CD4-positive, CD25-positive, alpha-beta regulatory T cell (primary cell): Measurements from ENCODE around the gene CREB3L2. TPM values are rescaled to one million over a fixed set of nuclear protein-coding genes. Genes with fewer than 3 reads are reported as not detected.

Source experiments
- ATAC-seq, 2 donors: fragments of 150-1000 bp; cut with Tn5 transposase; one replicate each; pipeline ENCODE4 v1.10.0; 2021; ENCODE audit warnings: low read depth in 2 of 2, moderate number of reproducible peaks in 2 of 2, moderate library complexity in 1 of 2
- DNase-seq, 3 donors: peaks; one replicate each; pipeline versions ENCODE4 v3.0.0 to v3.0.0-alpha.2; 2012 to 2022; ENCODE audit warnings: mixed read lengths in 1 of 3
- H3K27ac ChIP-seq: one replicate; pipeline ENCODE4 v1.7.0; 2013; ENCODE audit warnings: mild to moderate bottlenecking, low read length; ENCODE audit not compliant: insufficient read depth, poor library complexity, severe bottlenecking
- H3K27me3 ChIP-seq: one replicate; pipeline ENCODE4 v1.7.0; 2013; ENCODE audit warnings: low read length; ENCODE audit not compliant: control insufficient read depth, insufficient read depth
- H3K36me3 ChIP-seq: one replicate; pipeline ENCODE4 v1.7.0; 2013; ENCODE audit warnings: mild to moderate bottlenecking, low read length, moderate library complexity; ENCODE audit not compliant: control insufficient read depth, insufficient read depth
- H3K4me1 ChIP-seq: 2 replicates; pipeline ENCODE4 v1.7.0; 2013; ENCODE audit warnings: mild to moderate bottlenecking, low read length; ENCODE audit not compliant: insufficient read depth, control insufficient read depth, poor library complexity, severe bottlenecking
- H3K4me3 ChIP-seq: one replicate; pipeline ENCODE4 v1.7.0; 2013; ENCODE audit warnings: low read depth, mild to moderate bottlenecking, low read length, moderate library complexity
- H3K9me3 ChIP-seq, 2 experiments: 1 replicate in 1 of 2; 2 replicates in 1 of 2; pipeline ENCODE4 v1.7.0; 2013; ENCODE audit warnings: low read length in 2 of 2, mild to moderate bottlenecking in 1 of 2, moderate library complexity in 1 of 2; ENCODE audit not compliant: control insufficient read depth in 2 of 2
- H3K27ac Mint-ChIP-seq, 3 donors: one replicate each; pipeline ENCODE4 v1.8.0; 2020 to 2022; ENCODE audit warnings: mild to moderate bottlenecking in 3 of 3, mixed read lengths in 3 of 3, moderate library complexity in 2 of 3
- H3K27me3 Mint-ChIP-seq: one replicate; pipeline ENCODE4 v1.8.0; 2022; ENCODE audit warnings: mild to moderate bottlenecking, mixed read lengths
- H3K36me3 Mint-ChIP-seq: one replicate; pipeline ENCODE4 v1.8.0; 2020; ENCODE audit warnings: mixed read lengths
- H3K4me1 Mint-ChIP-seq, 4 donors: one replicate each; pipeline ENCODE4 v1.8.0; 2020 to 2022; ENCODE audit warnings: mixed read lengths in 4 of 4, mild to moderate bottlenecking in 1 of 4
- H3K4me3 Mint-ChIP-seq, 4 donors: one replicate each; pipeline ENCODE4 v1.8.0; 2020 to 2022; ENCODE audit warnings: mild to moderate bottlenecking in 4 of 4, mixed read lengths in 4 of 4, moderate library complexity in 3 of 4
- H3K9me3 Mint-ChIP-seq, 7 donors: one replicate each; pipeline ENCODE4 v1.8.0; 2020 to 2022; ENCODE audit warnings: mixed read lengths in 7 of 7, mild to moderate bottlenecking in 3 of 7, moderate library complexity in 2 of 7
- polyA plus RNA-seq, 4 donors: library from polyadenylated mRNA; unstranded; fragments of 300-500 nt; fragmentation: Illumina TruSeq; gene quantifications; one replicate each; pipeline ENCODE4 v1.2.3, GENCODE V29; 2021
- total RNA-seq: library from RNA; stranded (reverse); gene quantifications from one replicate; pipeline ENCODE4 v1.2.3, GENCODE V29; 2022

Gene CREB3L2
- total and polyA plus RNA-seq, 5 donors from 2014 or later = 12.0 to 27.3 (median 15.9) TPM

GRCh38 chr7:137961200-137962177 lies 40.4 kb downstream of the CREB3L2 start:
- Histone ChIP-seq H3K27me3 (no peaks in the 10 kb centered on the region), H3K36me3 (peaks cover 2% of the 10 kb centered on the region), H3K4me3 (no peak overlapping the region), H3K27ac (no peak overlapping the region), H3K4me1 (no peaks in the 10 kb centered on the region), H3K9me3 (no peaks in the 10 kb centered on the region)
- DNase-seq (no peak), ATAC-seq (no peak)
- Mint-ChIP-seq H3K4me3 (no peak overlapping the region), H3K4me1 (peaks cover 7 to 26% (median 15%) of the 10 kb centered on the region in 4 donors), H3K9me3 (no peaks in the 10 kb centered on the region), H3K36me3 (peaks cover 22% of the 10 kb centered on the region), H3K27ac (peak overlapping the region; percentile 37 to 59 (median 39)), H3K27me3 (no peaks in the 10 kb centered on the region)

DNA sequence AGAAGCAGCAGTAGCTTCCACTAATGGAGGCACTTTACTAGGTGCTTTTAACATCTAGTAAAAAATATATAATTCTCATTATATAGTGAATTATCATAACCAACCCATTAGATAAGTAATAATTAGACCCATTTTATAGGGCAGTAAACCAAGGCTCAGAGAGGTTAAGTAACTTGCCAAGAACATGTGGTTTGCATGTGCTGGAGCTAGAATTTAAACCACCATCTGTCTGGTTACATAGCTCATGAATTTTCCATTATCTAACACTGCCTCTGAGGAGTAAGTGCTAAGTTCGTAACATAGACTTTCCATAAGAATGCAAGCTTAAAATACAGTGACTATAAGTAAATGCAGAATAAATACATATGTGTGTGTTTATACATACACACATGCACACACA lies 41.9 kb downstream of the CREB3L2 start:
- ATAC-seq = no peak
- no peaks in the 10 kb centered on the region for H3K9me3 Mint-ChIP-seq
- H3K4me1 Mint-ChIP-seq = peaks cover 0 to 18% (median 11%) of the 10 kb centered on the region in 4 donors
- no peaks in the 10 kb centered on the region for H3K27me3 Mint-ChIP-seq
- H3K27ac Mint-ChIP-seq = no peak overlapping the region
- DNase-seq = no peak
- peaks cover 2% of the 10 kb centered on the region for H3K36me3 ChIP-seq
- no peak overlapping the region for H3K27ac ChIP-seq
- H3K9me3 ChIP-seq = no peaks in the 10 kb centered on the region
- no peaks in the 10 kb centered on the region for H3K27me3 ChIP-seq
- no peak overlapping the region for H3K4me3 Mint-ChIP-seq
- H3K4me3 ChIP-seq = no peak overlapping the region
- H3K36me3 Mint-ChIP-seq = peaks cover 26% of the 10 kb centered on the region
- H3K4me1 ChIP-seq = no peaks in the 10 kb centered on the region

DNA sequence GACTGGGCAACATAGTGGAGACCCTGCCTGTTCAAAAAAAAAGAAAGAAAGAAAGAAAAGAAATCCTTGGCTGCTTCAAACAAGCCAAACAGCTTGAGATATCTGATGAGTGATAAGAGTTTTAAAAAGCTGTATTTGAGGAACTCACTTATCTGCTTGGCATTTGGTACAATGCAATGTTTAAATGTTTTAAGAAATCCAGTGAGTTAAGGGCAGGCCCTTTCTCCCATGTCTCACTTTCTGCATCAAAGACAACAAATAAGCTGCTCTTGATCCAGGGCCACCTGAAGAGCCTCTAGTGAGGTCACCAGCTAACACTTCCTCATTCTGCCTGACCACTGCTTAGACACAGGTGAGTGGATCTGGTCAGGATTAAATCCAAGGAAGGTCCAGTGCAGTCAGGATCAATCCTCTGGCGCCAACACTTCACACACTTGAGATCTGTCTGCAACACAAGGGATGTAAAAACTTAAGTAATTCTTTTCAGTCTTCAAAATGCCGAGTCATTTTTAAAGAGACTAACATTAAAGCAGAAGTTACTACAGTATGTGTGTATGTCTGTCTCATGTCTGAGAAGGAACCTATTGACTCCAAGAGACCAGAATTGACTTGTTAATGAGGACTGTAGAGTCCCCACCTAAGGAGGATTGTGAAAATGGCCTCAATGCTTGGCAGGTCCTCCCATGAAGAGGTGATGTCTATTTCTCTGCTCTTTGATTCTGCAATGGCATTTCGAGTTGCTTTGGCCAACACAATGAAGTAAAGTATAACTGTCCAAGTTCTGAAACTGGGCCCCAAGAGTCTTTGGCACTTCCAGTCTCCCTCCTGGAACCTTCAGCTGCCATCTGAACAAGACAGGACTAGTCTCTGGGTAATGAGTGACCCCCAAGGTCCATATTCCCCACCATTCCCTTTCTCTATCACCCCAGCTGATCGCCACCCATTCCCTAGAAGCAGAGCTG lies 43.1 kb downstream of the CREB3L2 start:
- ATAC-seq = no peak
- no peaks in the 10 kb centered on the region for H3K9me3 ChIP-seq
- Mint-ChIP-seq H3K4me3 (no peak overlapping the region), H3K4me1 (peaks cover 7 to 23% (median 14%) of the 10 kb centered on the region in 4 donors), H3K27ac (no peak overlapping the region), H3K9me3 (no peaks in the 10 kb centered on the region), H3K27me3 (no peaks in the 10 kb centered on the region), H3K36me3 (peaks cover 30% of the 10 kb centered on the region)
- H3K27ac ChIP-seq = no peak overlapping the region
- peaks cover 2% of the 10 kb centered on the region for H3K36me3 ChIP-seq
- no peaks in the 10 kb centered on the region for H3K27me3 ChIP-seq
- DNase-seq = no peak
- H3K4me3 ChIP-seq = no peak overlapping the region
- no peaks in the 10 kb centered on the region for H3K4me1 ChIP-seq

- no peak for ATAC-seq
- Mint-ChIP-seq H3K9me3 (no peaks in the 10 kb centered on the region), H3K36me3 (peaks cover 33% of the 10 kb centered on the region), H3K4me3 (no peak overlapping the region), H3K27me3 (no peaks in the 10 kb centered on the region), H3K27ac (no peak overlapping the region), H3K4me1 (peaks cover 9 to 28% (median 17%) of the 10 kb centered on the region in 4 donors)
- Histone ChIP-seq H3K9me3 (no peaks in the 10 kb centered on the region), H3K27ac (no peak overlapping the region), H3K4me1 (no peaks in the 10 kb centered on the region), H3K36me3 (peaks cover 2% of the 10 kb centered on the region), H3K27me3 (no peaks in the 10 kb centered on the region), H3K4me3 (no peak overlapping the region)
- DNase-seq = no peak
Measured at GRCh38 chr7:137957887-137958286, 44.0 kb downstream of the CREB3L2 start.

GRCh38 chr7:137956591-137956990 lies 45.3 kb downstream of the CREB3L2 start:
- H3K27me3 Mint-ChIP-seq = no peaks in the 10 kb centered on the region
- H3K9me3 Mint-ChIP-seq = no peaks in the 10 kb centered on the region
- H3K27me3 ChIP-seq = no peaks in the 10 kb centered on the region
- no peak for DNase-seq
- H3K36me3 Mint-ChIP-seq = peaks cover 33% of the 10 kb centered on the region
- H3K4me3 ChIP-seq = no peak overlapping the region
- H3K27ac ChIP-seq = no peak overlapping the region
- H3K4me1 Mint-ChIP-seq = peaks cover 9 to 23% (median 14%) of the 10 kb centered on the region in 4 donors
- no peak for ATAC-seq
- H3K4me3 Mint-ChIP-seq = no peak overlapping the region
- no peaks in the 10 kb centered on the region for H3K4me1 ChIP-seq
- H3K36me3 ChIP-seq = peaks cover under 1% of the 10 kb centered on the region
- no peak overlapping the region for H3K27ac Mint-ChIP-seq
- no peaks in the 10 kb centered on the region for H3K9me3 ChIP-seq

GRCh38 chr7:137956183-137956582 lies 45.7 kb downstream of the CREB3L2 start:
- Mint-ChIP-seq H3K27ac (no peak overlapping the region), H3K4me3 (no peak overlapping the region)

DNA sequence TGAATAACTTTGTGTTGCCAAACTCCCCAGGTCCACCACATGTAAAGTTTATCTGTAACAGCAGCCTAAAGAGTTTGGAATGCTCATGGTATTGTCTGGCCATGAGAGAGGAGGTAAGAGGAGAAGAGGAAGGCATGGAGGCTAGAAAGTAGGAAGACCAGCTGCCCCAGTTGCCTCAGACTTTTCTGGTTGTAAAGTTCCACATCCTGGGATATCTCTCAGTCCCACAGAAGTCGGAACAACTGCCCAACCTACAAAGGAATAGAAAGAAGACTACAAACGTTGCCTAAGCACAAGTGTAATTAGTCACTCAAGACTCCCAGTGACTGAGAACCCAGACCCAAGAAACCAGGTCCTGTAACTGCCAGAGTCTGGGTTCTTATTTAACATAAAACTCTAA lies 47.3 kb downstream of the CREB3L2 start:
- peaks cover 16 to 35% (median 25%) of the 10 kb centered on the region in 4 donors for H3K4me1 Mint-ChIP-seq
- Histone ChIP-seq H3K27ac (no peak overlapping the region), H3K9me3 (no peaks in the 10 kb centered on the region), H3K4me1 (no peaks in the 10 kb centered on the region), H3K4me3 (no peak overlapping the region), H3K27me3 (no peaks in the 10 kb centered on the region), H3K36me3 (no peaks in the 10 kb centered on the region)
- DNase-seq (no peak), ATAC-seq (no peak)
- no peaks in the 10 kb centered on the region for H3K9me3 Mint-ChIP-seq
- H3K4me3 Mint-ChIP-seq = no peak overlapping the region
- peaks cover 29% of the 10 kb centered on the region for H3K36me3 Mint-ChIP-seq
- no peaks in the 10 kb centered on the region for H3K27me3 Mint-ChIP-seq
- peak overlapping the region in 1 of 3 donors; percentile 21 for H3K27ac Mint-ChIP-seq

More at GRCh38 chr7:137956183-137956582, 45.7 kb downstream of the CREB3L2 start:
- Mint-ChIP-seq H3K9me3 (no peaks in the 10 kb centered on the region), H3K4me1 (peaks cover 9 to 20% (median 15%) of the 10 kb centered on the region in 4 donors), H3K36me3 (peaks cover 33% of the 10 kb centered on the region), H3K27me3 (no peaks in the 10 kb centered on the region)
- Histone ChIP-seq H3K4me3 (no peak overlapping the region), H3K27me3 (no peaks in the 10 kb centered on the region), H3K4me1 (no peaks in the 10 kb centered on the region), H3K9me3 (no peaks in the 10 kb centered on the region), H3K36me3 (no peaks in the 10 kb centered on the region), H3K27ac (no peak overlapping the region)
- DNase-seq (no peak), ATAC-seq (no peak)
